Measurements from ENCODE around the gene LEKR1. TPM values are rescaled to one million over a fixed set of nuclear protein-coding genes. Genes with fewer than 3 reads are reported as not detected.
A peak's percentile ranks its signal among the peaks of the same experiment; 100 is the strongest.

The LEKR1 gene
- total RNA-seq, 2 donors from 2014 or later, result 0.20 to 0.70 TPM

- H3K9me3 ChIP-seq, result no peaks in the 10 kb centered on the region
- no peak overlapping the region for H3K4me3 ChIP-seq
- TF ChIP-seq, protein P1, sequence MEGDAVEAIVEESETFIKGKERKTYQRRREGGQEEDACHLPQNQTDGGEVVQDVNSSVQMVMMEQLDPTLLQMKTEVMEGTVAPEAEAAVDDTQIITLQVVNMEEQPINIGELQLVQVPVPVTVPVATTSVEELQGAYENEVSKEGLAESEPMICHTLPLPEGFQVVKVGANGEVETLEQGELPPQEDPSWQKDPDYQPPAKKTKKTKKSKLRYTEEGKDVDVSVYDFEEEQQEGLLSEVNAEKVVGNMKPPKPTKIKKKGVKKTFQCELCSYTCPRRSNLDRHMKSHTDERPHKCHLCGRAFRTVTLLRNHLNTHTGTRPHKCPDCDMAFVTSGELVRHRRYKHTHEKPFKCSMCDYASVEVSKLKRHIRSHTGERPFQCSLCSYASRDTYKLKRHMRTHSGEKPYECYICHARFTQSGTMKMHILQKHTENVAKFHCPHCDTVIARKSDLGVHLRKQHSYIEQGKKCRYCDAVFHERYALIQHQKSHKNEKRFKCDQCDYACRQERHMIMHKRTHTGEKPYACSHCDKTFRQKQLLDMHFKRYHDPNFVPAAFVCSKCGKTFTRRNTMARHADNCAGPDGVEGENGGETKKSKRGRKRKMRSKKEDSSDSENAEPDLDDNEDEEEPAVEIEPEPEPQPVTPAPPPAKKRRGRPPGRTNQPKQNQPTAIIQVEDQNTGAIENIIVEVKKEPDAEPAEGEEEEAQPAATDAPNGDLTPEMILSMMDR (IDR thresholded peaks at IDR 0.05), result no peak
- no peaks in the 10 kb centered on the region for H3K27me3 ChIP-seq
- H3K27ac ChIP-seq, result peak overlapping the region; percentile 75 to 99
- no peaks in the 10 kb centered on the region for H3K36me3 ChIP-seq
- DNase-seq (ENCODE audit: low spot score), result no peak
- peaks cover 0 to 52% of the 10 kb centered on the region in 2 donors for H3K4me1 ChIP-seq
These were observed 257.7 kb downstream of the LEKR1 start for GRCh38 chr3:157083824-157084223.

DNA sequence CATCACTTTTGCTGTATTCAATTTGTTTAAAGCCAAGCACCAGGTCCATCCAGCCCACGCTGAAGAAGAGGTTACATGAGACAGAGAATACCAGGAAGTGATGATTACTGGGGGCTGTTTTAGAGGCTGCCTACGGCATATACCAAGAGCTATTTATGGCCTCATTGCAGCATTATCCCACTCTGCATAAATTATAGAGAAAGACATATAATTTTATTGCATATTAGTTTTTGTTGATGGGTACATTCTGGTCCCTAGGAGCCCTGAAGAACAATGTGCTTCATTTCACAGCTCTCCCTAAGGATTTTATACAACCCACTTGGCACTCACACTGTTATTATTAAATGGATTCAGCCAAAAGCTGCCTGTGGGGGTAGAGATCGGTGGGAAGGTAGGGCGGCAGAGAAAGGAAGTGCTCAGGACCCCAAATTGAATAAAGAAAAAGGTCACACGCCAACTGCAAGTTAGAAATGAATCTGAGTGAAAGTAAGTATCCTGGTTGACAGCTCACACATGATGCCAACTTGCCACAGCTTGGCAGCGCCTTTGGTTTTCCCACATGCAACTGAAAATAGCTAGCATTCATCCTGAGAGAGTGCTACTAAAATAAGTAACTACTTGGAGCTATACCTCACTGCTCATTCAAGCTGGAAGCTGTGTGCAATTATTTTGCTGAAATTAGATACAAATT is 260.1 kb downstream of the LEKR1 start:
- Histone ChIP-seq H3K36me3 (no peaks in the 10 kb centered on the region), H3K27ac (peak overlapping the region; percentile 99 to 100), H3K9me3 (no peaks in the 10 kb centered on the region), H3K4me1 (peaks cover 0 to 64% of the 10 kb centered on the region in 2 donors), H3K27me3 (no peaks in the 10 kb centered on the region), H3K4me3 (no peak overlapping the region)
- DNase-seq (ENCODE audit: low spot score), result no peak
- TF ChIP-seq, protein P1 (IDR thresholded peaks at IDR 0.05), result no peak

- H3K9me3 ChIP-seq, result no peaks in the 10 kb centered on the region
- no peak for DNase-seq (ENCODE audit: low spot score)
- H3K4me1 ChIP-seq, result peaks cover 0 to 65% of the 10 kb centered on the region in 2 donors
- no peak overlapping the region for H3K4me3 ChIP-seq
- peak overlapping the region; percentile 99 to 100 for H3K27ac ChIP-seq
- H3K36me3 ChIP-seq, result no peaks in the 10 kb centered on the region
- no peaks in the 10 kb centered on the region for H3K27me3 ChIP-seq
- TF ChIP-seq, protein P1 (IDR thresholded peaks at IDR 0.05), result no peak
These were observed 260.6 kb downstream of the LEKR1 start for GRCh38 chr3:157086775-157087174.

DNA sequence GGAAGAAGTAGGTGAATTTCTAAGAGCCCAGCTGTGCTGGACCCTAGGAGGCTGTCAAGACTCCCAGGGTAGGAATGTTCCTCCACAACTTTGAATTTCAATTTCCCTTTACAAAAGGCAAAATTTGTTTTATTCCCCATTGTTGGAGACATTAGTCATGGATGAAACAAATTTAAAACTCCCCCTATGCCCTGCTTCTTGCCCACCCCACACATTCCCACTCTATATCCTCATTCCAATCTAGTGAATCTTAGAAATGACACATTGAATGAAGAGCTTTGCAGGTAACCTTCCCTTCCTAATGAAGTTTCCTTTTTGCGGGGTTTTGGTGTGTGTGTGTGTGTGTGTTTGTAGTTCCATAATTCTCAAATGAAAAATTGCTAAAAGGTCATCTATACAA is 261.2 kb downstream of the LEKR1 start:
- no peak overlapping the region for H3K4me3 ChIP-seq
- H3K9me3 ChIP-seq, result no peaks in the 10 kb centered on the region
- H3K27ac ChIP-seq, result peak overlapping the region; percentile 99 to 100
- H3K36me3 ChIP-seq, result no peaks in the 10 kb centered on the region
- H3K27me3 ChIP-seq, result no peaks in the 10 kb centered on the region
- peaks cover 0 to 65% of the 10 kb centered on the region in 2 donors for H3K4me1 ChIP-seq
- TF ChIP-seq, protein P1 (IDR thresholded peaks at IDR 0.05), result no peak
- DNase-seq (ENCODE audit: low spot score), result no peak

DNA sequence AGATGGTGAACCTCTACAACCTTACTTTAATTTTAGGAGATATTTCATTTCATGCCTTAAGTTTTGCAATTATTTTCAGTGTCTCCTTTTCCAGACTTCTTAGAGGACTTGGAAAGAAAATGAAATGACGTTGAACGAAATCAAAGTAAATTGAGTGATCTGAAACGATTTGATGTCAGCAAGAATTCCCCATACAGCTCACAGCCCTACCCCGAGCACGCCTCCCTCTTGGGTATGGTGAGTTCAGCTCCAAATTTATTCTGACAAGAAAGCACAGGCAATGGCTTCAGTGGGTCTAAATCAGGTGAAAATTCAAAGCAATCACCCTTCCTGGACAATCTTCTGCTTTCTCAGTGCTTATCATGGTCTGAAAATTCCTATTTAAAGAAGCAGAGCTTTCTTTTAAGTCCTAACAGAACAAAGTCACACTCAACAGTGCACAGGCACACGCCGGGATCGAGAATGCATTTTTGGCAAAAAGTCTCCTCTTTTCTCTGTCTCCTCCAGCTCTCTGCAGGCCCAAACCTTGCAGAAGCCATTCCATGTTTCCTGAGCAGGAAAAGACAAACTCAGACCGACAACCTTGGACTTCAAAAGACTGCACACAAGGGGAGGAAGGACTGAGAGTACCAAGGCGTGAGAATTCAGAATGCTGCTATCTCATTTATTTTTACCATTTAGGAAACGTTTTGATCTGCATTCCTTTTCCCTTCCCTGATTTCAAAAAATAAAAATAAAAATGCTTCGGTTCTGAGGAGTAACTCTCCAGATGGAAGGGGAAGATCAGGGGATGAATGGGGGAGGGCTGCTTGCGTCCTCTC is 261.8 kb downstream of the LEKR1 start:
- TF ChIP-seq, protein P1 (IDR thresholded peaks at IDR 0.05), result no peak
- peak overlapping the region; percentile 99 to 100 for H3K27ac ChIP-seq
- peaks cover 0 to 70% of the 10 kb centered on the region in 2 donors for H3K4me1 ChIP-seq
- H3K9me3 ChIP-seq, result no peaks in the 10 kb centered on the region
- no peaks in the 10 kb centered on the region for H3K36me3 ChIP-seq
- DNase-seq (ENCODE audit: low spot score), result no peak
- H3K4me3 ChIP-seq, result peak overlapping the region; percentile 51 to 62
- H3K27me3 ChIP-seq, result no peaks in the 10 kb centered on the region

All from right atrium auricular region (tissue), 2 donors.